CD4-positive, alpha-beta T cell (primary cell): ENCODE measurements around the gene ARL10. TPM values are rescaled to one million over a fixed set of nuclear protein-coding genes. Genes with fewer than 3 reads are reported as not detected.

Experiments used
- ATAC-seq: fragments of 200-7000 bp; cut with Tn5 transposase; one replicate; pipeline ENCODE4 v1.10.0; 2022; ENCODE audit warnings: mild to moderate bottlenecking; ENCODE audit not compliant: poor library complexity
- CTCF ChIA-PET: fragments of 350-600 bp; sonication (Branson Sonifier 250); formaldehyde crosslinking; loops from one replicate; lab custom pipeline; 2021; ENCODE audit warnings: antibody characterized with exemption, inconsistent platforms; lab: Charles Lee
- POLR2A ChIA-PET: fragments of 350-600 bp; sonication (Branson Sonifier 250); formaldehyde crosslinking; loops from one replicate; lab custom pipeline; 2021; ENCODE audit warnings: antibody characterized with exemption, inconsistent platforms; lab: Charles Lee
- DNase-seq, 14 experiments: peaks; one replicate each; pipeline ENCODE4 v3.0.0-alpha.2; 2013 to 2020; ENCODE audit warnings: mixed read lengths in 2 of 14
- H3K27ac ChIP-seq, 2 donors: one replicate each; pipeline versions ENCODE4 v1.5.1 to v1.7.0; 2013; ENCODE audit warnings: low read length in 2 of 2, low read depth in 1 of 2, mild to moderate bottlenecking in 1 of 2
- H3K27me3 ChIP-seq, 2 experiments: 1 replicate in 1 of 2; 2 replicates in 1 of 2; pipeline versions ENCODE4 v1.6.1 to v1.7.0; 2013; ENCODE audit warnings: low read length in 2 of 2, control low read depth in 1 of 2, mild to moderate bottlenecking in 1 of 2, moderate library complexity in 1 of 2; ENCODE audit not compliant: insufficient read depth in 2 of 2, control insufficient read depth in 1 of 2
- H3K36me3 ChIP-seq: one replicate; pipeline ENCODE4 v1.6.1; 2013; ENCODE audit warnings: low read length, control low read depth; ENCODE audit not compliant: insufficient read depth
- H3K4me1 ChIP-seq: one replicate; pipeline ENCODE4 v1.6.1; 2013; ENCODE audit warnings: low read length, control low read depth; ENCODE audit not compliant: insufficient read depth
- H3K4me3 ChIP-seq: one replicate; pipeline ENCODE4 v1.5.1; 2013; ENCODE audit warnings: mild to moderate bottlenecking, low read length, moderate library complexity
- H3K9me3 ChIP-seq, 2 experiments: 1 replicate in 1 of 2; 2 replicates in 1 of 2; pipeline versions ENCODE4 v1.6.1 to v1.7.0; 2013; ENCODE audit warnings: low read length in 2 of 2, mild to moderate bottlenecking in 2 of 2, control low read depth in 1 of 2, moderate library complexity in 1 of 2; ENCODE audit not compliant: control insufficient read depth in 1 of 2, insufficient read depth in 1 of 2
- H3K27ac Mint-ChIP-seq: one replicate; pipeline ENCODE4 v1.8.0; 2020; ENCODE audit warnings: mixed read lengths
- H3K27me3 Mint-ChIP-seq: one replicate; pipeline ENCODE4 v1.8.0; 2021; ENCODE audit warnings: mixed read lengths
- H3K36me3 Mint-ChIP-seq: one replicate; pipeline ENCODE4 v1.8.0; 2021; ENCODE audit warnings: low read depth, mixed read lengths
- H3K4me1 Mint-ChIP-seq: one replicate; pipeline ENCODE4 v1.8.0; 2021; ENCODE audit warnings: low read depth, mixed read lengths
- H3K4me3 Mint-ChIP-seq: one replicate; pipeline ENCODE4 v1.8.0; 2020; ENCODE audit warnings: mild to moderate bottlenecking, mixed read lengths
- H3K9me3 Mint-ChIP-seq: one replicate; pipeline ENCODE4 v1.8.0; 2020; ENCODE audit warnings: mixed read lengths
- CTCF ChIP-seq: fragments of 200-600 bp; IDR thresholded peaks from one replicate; pipeline ENCODE4 v1.8.0; 2022; ENCODE audit warnings: antibody characterized with exemption, mild to moderate bottlenecking
- intact Hi-C, 2 experiments: fragments of 100-400 bp; cut with DNase I in 1 of 2; cut with micrococcal nuclease in 1 of 2; formaldehyde crosslinking; loops; one replicate each; pipeline versions ENCODE4 v1.15.1 to v1.9.0; 2023 to 2025; cut with DNase I, micrococcal nuclease
- total RNA-seq, 174 experiments: library from RNA in 2 of 174; stranded (reverse) in 2 of 174; gene quantifications; one replicate each; pipeline ENCODE4 v1.2.3 and lab custom pipeline; 2021 to 2026

ARL10 gene
- total RNA-seq, 2 experiments from 2014 or later, result 3.2 to 4.4 TPM

- no peaks in the 10 kb centered on the region for H3K9me3 Mint-ChIP-seq
Measured at GRCh38 chr5:176408590-176408989, 43.3 kb downstream of the ARL10 start.

GRCh38 chr5:176409765-176410164 is 44.5 kb downstream of the ARL10 start:
- intact Hi-C loops, result loop anchor here in 1 of 2 experiments (5.0 kb wide), 1 partner anchor 677 kb away; no protein-coding TSS in a partner anchor
- peaks cover 20% of the 10 kb centered on the region for H3K4me1 ChIP-seq
- ATAC-seq, result no peak
- no peaks in the 10 kb centered on the region for H3K27me3 ChIP-seq
- no peaks in the 10 kb centered on the region for H3K9me3 ChIP-seq
- TF ChIP-seq CTCF, result no peak
- H3K27ac Mint-ChIP-seq, result no peak overlapping the region
- H3K4me3 ChIP-seq, result no peak overlapping the region
- CTCF ChIA-PET, result no interaction called here
- no peaks in the 10 kb centered on the region for H3K9me3 Mint-ChIP-seq
- H3K36me3 Mint-ChIP-seq, result peaks cover 47% of the 10 kb centered on the region
- peaks cover 30% of the 10 kb centered on the region for H3K4me1 Mint-ChIP-seq
- H3K4me3 Mint-ChIP-seq, result no peak overlapping the region
- no peak overlapping the region for H3K27ac ChIP-seq
- no peak for DNase-seq
- no peaks in the 10 kb centered on the region for H3K27me3 Mint-ChIP-seq
- peaks cover 38% of the 10 kb centered on the region for H3K36me3 ChIP-seq
- POLR2A ChIA-PET, result interaction anchor here (0.8 kb wide), 1 partner anchor 48 kb away, joined by 4 read pairs; the partner anchor contains the start of gene KIAA1191

More at GRCh38 chr5:176408590-176408989, 43.3 kb downstream of the ARL10 start:
- H3K27me3 Mint-ChIP-seq, result no peaks in the 10 kb centered on the region
- no peak for DNase-seq
- TF ChIP-seq CTCF, result no peak
- no peak overlapping the region for H3K4me3 Mint-ChIP-seq
- Histone ChIP-seq H3K9me3 (no peaks in the 10 kb centered on the region), H3K36me3 (peaks cover 38% of the 10 kb centered on the region), H3K4me3 (no peak overlapping the region), H3K27ac (no peak overlapping the region), H3K27me3 (no peaks in the 10 kb centered on the region), H3K4me1 (peaks cover 8% of the 10 kb centered on the region)
- ChIA-PET CTCF (interaction anchor here (0.7 kb wide), 2 partner anchors 171 to 1031 kb away, joined by 3 to 5 read pairs; no protein-coding TSS in a partner anchor), POLR2A (no interaction called here)
- ATAC-seq, result no peak
- H3K4me1 Mint-ChIP-seq, result peaks cover 18% of the 10 kb centered on the region
- peaks cover 42% of the 10 kb centered on the region for H3K36me3 Mint-ChIP-seq
- intact Hi-C loops, result no loop called here
- no peak overlapping the region for H3K27ac Mint-ChIP-seq

- no peaks in the 10 kb centered on the region for H3K9me3 ChIP-seq
- ChIA-PET CTCF (no interaction called here), POLR2A (interaction anchor here (0.8 kb wide), 1 partner anchor 49 kb away, joined by 4 read pairs; the partner anchor contains the start of gene KIAA1191)
- H3K4me1 ChIP-seq, result peaks cover 29% of the 10 kb centered on the region
- Mint-ChIP-seq H3K27ac (no peak overlapping the region), H3K9me3 (no peaks in the 10 kb centered on the region), H3K27me3 (no peaks in the 10 kb centered on the region), H3K4me1 (peaks cover 38% of the 10 kb centered on the region), H3K4me3 (no peak overlapping the region), H3K36me3 (peaks cover 47% of the 10 kb centered on the region)
- ATAC-seq (no peak), DNase-seq (no peak)
- no peak overlapping the region for H3K4me3 ChIP-seq
- intact Hi-C loops, result loop anchor here in 1 of 2 experiments (5.0 kb wide), 1 partner anchor 678 kb away; no protein-coding TSS in a partner anchor
- H3K27me3 ChIP-seq, result no peaks in the 10 kb centered on the region
- no peak for TF ChIP-seq CTCF
- H3K27ac ChIP-seq, result no peak overlapping the region
- peaks cover 31% of the 10 kb centered on the region for H3K36me3 ChIP-seq
Measured at GRCh38 chr5:176410486-176411180, 45.3 kb downstream of the ARL10 start.
